PC-9 (cell line): ENCODE data around the gene CACNA1I. TPM values are rescaled to one million over a fixed set of nuclear protein-coding genes. Genes with fewer than 3 reads are reported as not detected.

Experiments used
- BruUV-seq: library from RNA; stranded (reverse); fragments of 400-500 nt; replicated peaks from 2 replicates; lab custom pipeline; 2021; lab: Mats Ljungman, UMichigan
- CTCF ChIA-PET: fragments of 300-600 bp; sonication (Branson Sonifier 250); formaldehyde crosslinking; loops from one replicate; lab custom pipeline; 2022; ENCODE audit warnings: antibody characterized with exemption; lab: Charles Lee
- POLR2A ChIA-PET: fragments of 300-600 bp; sonication (Branson Sonifier 250); formaldehyde crosslinking; loops from one replicate; lab custom pipeline; 2022; ENCODE audit warnings: antibody characterized with exemption; ENCODE audit not compliant: unreplicated experiment; lab: Charles Lee
- DNase-seq, 2 experiments: peaks; one replicate each; pipeline versions ENCODE4 v3.0.0 to v3.0.0-alpha.2; 2015 to 2022; ENCODE audit warnings: mixed read lengths in 1 of 2
- H2AFZ ChIP-seq: fragments of 200-600 bp; sonication (generic); 2 replicates; pipeline ENCODE4 v1.8.1; 2017; ENCODE audit warnings: antibody characterized with exemption
- H3F3A ChIP-seq: fragments of 200-600 bp; sonication (generic); 2 replicates; pipeline ENCODE4 v1.8.1; 2017; ENCODE audit warnings: antibody characterized with exemption, mild to moderate bottlenecking, low read depth; ENCODE audit not compliant: insufficient read depth
- H3K27ac ChIP-seq: fragments of 200-600 bp; sonication (generic); 2 replicates; pipeline ENCODE4 v1.6.1; 2016; ENCODE audit warnings: mixed run types
- H3K27me3 ChIP-seq: fragments of 200-600 bp; sonication (generic); 2 replicates; pipeline ENCODE4 v1.6.1; 2016; ENCODE audit warnings: low read depth, mixed run types; ENCODE audit not compliant: insufficient read depth
- H3K36me3 ChIP-seq: fragments of 200-600 bp; sonication (generic); 2 replicates; pipeline ENCODE4 v1.6.1; 2016; ENCODE audit warnings: low read depth, mixed run types
- H3K4me1 ChIP-seq: fragments of 200-600 bp; sonication (generic); replicated peaks from 2 replicates; pipeline ENCODE4 v1.6.1; 2016; ENCODE audit warnings: mixed run types; ENCODE audit not compliant: insufficient read depth
- H3K4me2 ChIP-seq: fragments of 200-600 bp; sonication (generic); 2 replicates; pipeline ENCODE4 v1.6.1; 2017; ENCODE audit warnings: mixed run types
- H3K4me3 ChIP-seq: fragments of 200-600 bp; sonication (generic); 2 replicates; pipeline ENCODE4 v1.6.1; 2016; ENCODE audit warnings: mixed run types
- H3K79me2 ChIP-seq: fragments of 200-600 bp; sonication (generic); 2 replicates; pipeline ENCODE4 v1.6.1; 2017; ENCODE audit warnings: low read depth, mixed run types
- H3K9me2 ChIP-seq: fragments of 200-600 bp; sonication (generic); 2 replicates; pipeline ENCODE4 v1.8.1; 2017; ENCODE audit warnings: mild to moderate bottlenecking; ENCODE audit not compliant: insufficient read depth
- H3K9me3 ChIP-seq: fragments of 200-600 bp; sonication (generic); 2 replicates; pipeline ENCODE4 v1.8.1; 2016; ENCODE audit warnings: low read depth; ENCODE audit not compliant: insufficient read depth
- H4K20me1 ChIP-seq: fragments of 200-600 bp; sonication (generic); 2 replicates; pipeline ENCODE4 v1.8.1; 2017; ENCODE audit not compliant: insufficient read depth
- CTCF ChIP-seq: fragments of 200-600 bp; sonication (generic); conservative IDR thresholded peaks from 2 replicates; pipeline ENCODE4 v1.6.1; 2017; ENCODE audit warnings: mixed run types, antibody characterized with exemption, mild to moderate bottlenecking, moderate library complexity
- EZH2 ChIP-seq: fragments of 200-600 bp; sonication (generic); IDR thresholded peaks from 2 replicates; pipeline ENCODE4 v1.8.0; 2017; ENCODE audit warnings: antibody characterized with exemption, low read depth
- intact Hi-C: fragments of 100-400 bp; cut with micrococcal nuclease; formaldehyde crosslinking; loops from one replicate; pipeline ENCODE4 v1.10.0; 2022; ENCODE audit not compliant: unreplicated experiment
- total RNA-seq: library from RNA; stranded (reverse); gene quantifications from 2 replicates; pipeline ENCODE4 v1.2.3, GENCODE V29; 2021

CACNA1I gene
- total RNA-seq, 1 experiment from 2014 or later: 2.8 TPM

- Histone ChIP-seq H3K27me3 (no peaks in the 10 kb centered on the region), H3K4me1 (peaks cover 54% of the 10 kb centered on the region), H3K4me2 (peak overlapping the region; percentile 61), H3F3A (peaks cover 34% of the 10 kb centered on the region), H3K27ac (peak overlapping the region; percentile 55), H3K4me3 (peak overlapping the region; percentile 39; the same call in 1 of the 2 replicates), H2AFZ (no peak overlapping the region; the same call in 1 of the 2 replicates), H3K79me2 (no peaks in the 10 kb centered on the region), H3K9me3 (no peaks in the 10 kb centered on the region), H4K20me1 (no peaks in the 10 kb centered on the region), H3K36me3 (no peaks in the 10 kb centered on the region), H3K9me2 (no peaks in the 10 kb centered on the region)
- peak; percentile 95 to 99 for DNase-seq
- intact Hi-C loops: loop anchor here (1.0 to 5.0 kb wide), 2 partner anchors 30 to 77 kb away; no protein-coding TSS in a partner anchor
- TF ChIP-seq EZH2: no peak
- TF ChIP-seq CTCF: no peak
- ChIA-PET POLR2A (interaction anchor here (0.6 to 1.1 kb wide), 8 partner anchors 30 to 872 kb away, joined by 3 to 9 read pairs (median 4); partner anchors contain the start of gene MIEF1), CTCF (interaction anchor here (0.5 to 1.5 kb wide), 3 partner anchors 60 to 192 kb away, joined by 3 to 5 read pairs (median 5); no protein-coding TSS in a partner anchor)
- no TSS peak for BruUV-seq
Measured at GRCh38 chr22:39634530-39635405, 64.2 kb downstream of the CACNA1I start.

GRCh38 chr22:39635719-39636118 is 65.2 kb downstream of the CACNA1I start:
- BruUV-seq: no TSS peak
- Histone ChIP-seq H3F3A (peaks cover 34% of the 10 kb centered on the region), H3K4me3 (no peak overlapping the region), H3K9me3 (no peaks in the 10 kb centered on the region), H3K27me3 (no peaks in the 10 kb centered on the region), H3K9me2 (no peaks in the 10 kb centered on the region), H3K36me3 (no peaks in the 10 kb centered on the region), H3K27ac (peak overlapping the region; percentile 55), H3K4me1 (peaks cover 54% of the 10 kb centered on the region), H4K20me1 (no peaks in the 10 kb centered on the region), H3K79me2 (no peaks in the 10 kb centered on the region), H2AFZ (no peak overlapping the region), H3K4me2 (peak overlapping the region; percentile 61)
- intact Hi-C loops: no loop called here
- DNase-seq: no peak
- CTCF ChIA-PET: interaction anchor here (0.5 to 0.6 kb wide), 2 partner anchors 43 to 191 kb away, joined by 3 to 5 read pairs; no protein-coding TSS in a partner anchor
- POLR2A ChIA-PET: interaction anchor here (0.6 kb wide), 1 partner anchor 110 kb away, joined by 3 read pairs; no protein-coding TSS in a partner anchor
- TF ChIP-seq CTCF: no peak
- TF ChIP-seq EZH2: no peak

GRCh38 chr22:39638958-39639357 is 68.4 kb downstream of the CACNA1I start:
- no TSS peak for BruUV-seq
- POLR2A ChIA-PET: no interaction called here
- H3K9me3 ChIP-seq: no peaks in the 10 kb centered on the region
- no peak overlapping the region for H3K4me2 ChIP-seq
- H3K27me3 ChIP-seq: no peaks in the 10 kb centered on the region
- H3K4me1 ChIP-seq: peaks cover 42% of the 10 kb centered on the region
- intact Hi-C loops: no loop called here
- no peak overlapping the region for H2AFZ ChIP-seq
- H3K4me3 ChIP-seq: no peak overlapping the region
- H3K79me2 ChIP-seq: no peaks in the 10 kb centered on the region
- TF ChIP-seq EZH2 (no peak), CTCF (no peak)
- H3K9me2 ChIP-seq: no peaks in the 10 kb centered on the region
- H3K36me3 ChIP-seq: no peaks in the 10 kb centered on the region
- no peak overlapping the region for H3K27ac ChIP-seq
- no peak for DNase-seq
- CTCF ChIA-PET: no interaction called here
- peaks cover 26% of the 10 kb centered on the region for H3F3A ChIP-seq
- no peaks in the 10 kb centered on the region for H4K20me1 ChIP-seq
